ENCODE results near the gene C17orf107.
"Not testable (repeated sequence)": the region's sequence is repeated elsewhere in the genome, so short reads cannot be mapped to it uniquely, and the experiment has no call there.

Gene C17orf107

GRCh38 chr17:4908301-4908700 is 9.0 kb downstream of the C17orf107 start:
- no peak for DNase-seq (ENCODE audit: extremely low read depth, low read depth)
- H3K4me3 ChIP-seq (replicated peaks; ENCODE audit: low read depth, low read length): no peak overlapping the region
- TF ChIP-seq CTCF (IDR thresholded peaks at IDR 0.05; ENCODE audit: low read depth, low read length, missing control alignments): no peak

DNA sequence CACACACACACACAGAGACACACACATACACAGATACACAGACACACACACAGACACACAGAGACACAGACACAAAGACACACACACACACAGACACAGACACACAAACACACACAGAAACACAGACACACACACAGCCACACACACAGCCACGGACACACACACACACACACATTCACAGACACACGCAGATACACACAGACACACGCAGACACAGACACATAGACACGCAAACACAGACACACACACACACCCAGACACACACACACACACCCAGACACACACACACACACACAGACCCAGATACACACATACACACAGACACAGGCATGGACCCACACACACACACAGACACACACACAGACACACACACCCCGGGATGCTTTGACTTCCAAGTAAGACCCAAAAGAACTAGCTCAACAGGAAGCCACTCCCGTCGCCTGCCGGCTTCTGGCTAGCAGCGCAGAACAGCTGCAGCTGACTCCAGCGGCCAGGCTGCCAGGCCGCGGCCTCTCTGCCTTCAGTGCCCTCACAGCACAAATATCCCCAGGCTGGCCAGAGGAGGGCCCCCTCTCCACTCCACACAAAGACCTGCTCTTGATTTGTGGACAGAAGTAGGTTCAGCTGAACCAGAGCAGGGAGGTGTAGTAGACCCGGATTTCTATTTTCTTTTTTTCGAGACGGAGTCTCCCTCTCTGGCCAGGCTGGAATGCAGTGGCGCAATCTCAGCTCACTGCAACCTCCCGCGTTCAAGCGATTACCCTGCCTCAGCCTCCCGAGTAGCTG is 9.6 kb downstream of the C17orf107 start:
- no peak overlapping the region for H3K4me3 ChIP-seq (replicated peaks; ENCODE audit: low read depth, low read length)
- peak; percentile 74 for DNase-seq (ENCODE audit: extremely low read depth, low read depth)
- peak; percentile 78 for TF ChIP-seq CTCF (IDR thresholded peaks at IDR 0.05; ENCODE audit: low read depth, low read length, missing control alignments)

DNA sequence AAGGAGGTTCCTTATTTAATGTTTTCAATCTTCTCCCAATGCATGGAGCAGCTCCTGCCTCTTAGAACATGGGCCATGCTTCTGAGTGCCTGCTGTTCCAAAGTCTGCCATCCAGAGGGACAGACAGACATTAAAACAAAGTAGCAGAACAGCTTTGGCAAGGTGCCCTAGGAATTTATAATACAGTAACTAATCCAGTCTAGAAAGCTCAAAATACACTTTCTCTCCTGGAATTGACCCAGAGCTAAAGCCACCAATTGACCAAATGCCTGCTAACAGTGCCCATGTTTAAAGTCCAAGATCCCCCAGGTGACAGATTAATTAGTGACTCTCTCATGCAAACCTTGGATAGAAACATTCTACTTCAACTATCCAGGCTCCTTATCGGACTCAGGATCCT is 14.7 kb downstream of the C17orf107 start:
- DNase-seq (ENCODE audit: extremely low read depth, low read depth): no peak
- H3K4me3 ChIP-seq (replicated peaks; ENCODE audit: low read depth, low read length): no peak overlapping the region
- no peak for TF ChIP-seq CTCF (IDR thresholded peaks at IDR 0.05; ENCODE audit: low read depth, low read length, missing control alignments)

- H3K4me3 ChIP-seq (replicated peaks; ENCODE audit: low read depth, low read length); DNase-seq (ENCODE audit: extremely low read depth, low read depth): not testable (repeated sequence)
Measured at GRCh38 chr17:4914551-4914950, 15.2 kb downstream of the C17orf107 start.

DNA sequence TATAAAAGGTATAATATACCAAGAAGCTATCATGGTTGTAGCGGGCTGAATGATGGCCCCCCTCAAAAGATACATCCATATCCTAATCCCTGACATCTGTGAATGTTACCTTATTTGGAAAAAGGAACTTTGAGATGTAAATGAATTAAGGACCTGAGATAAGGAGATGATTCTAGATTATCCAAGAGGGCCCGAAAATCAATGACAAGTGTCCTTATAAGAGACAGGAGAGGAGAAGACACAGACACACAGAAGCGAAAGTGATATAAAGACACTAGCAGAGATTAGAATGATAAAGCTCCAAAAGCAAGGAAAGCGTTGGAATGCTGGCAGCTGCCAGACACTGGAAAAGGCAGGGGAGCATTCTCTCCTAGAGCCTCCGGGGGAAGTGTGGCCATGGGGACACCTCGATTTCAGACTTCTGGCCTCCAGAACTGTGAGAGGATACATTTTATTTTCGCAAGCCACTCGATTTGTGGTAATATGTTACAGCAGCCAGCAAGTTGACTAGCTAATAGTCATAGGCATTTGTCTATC is 20.2 kb downstream of the C17orf107 start:
- no peak for DNase-seq (ENCODE audit: extremely low read depth, low read depth)
- H3K4me3 ChIP-seq (replicated peaks; ENCODE audit: low read depth, low read length): no peak overlapping the region
- no peak for TF ChIP-seq CTCF (IDR thresholded peaks at IDR 0.05; ENCODE audit: low read depth, low read length, missing control alignments)

DNA sequence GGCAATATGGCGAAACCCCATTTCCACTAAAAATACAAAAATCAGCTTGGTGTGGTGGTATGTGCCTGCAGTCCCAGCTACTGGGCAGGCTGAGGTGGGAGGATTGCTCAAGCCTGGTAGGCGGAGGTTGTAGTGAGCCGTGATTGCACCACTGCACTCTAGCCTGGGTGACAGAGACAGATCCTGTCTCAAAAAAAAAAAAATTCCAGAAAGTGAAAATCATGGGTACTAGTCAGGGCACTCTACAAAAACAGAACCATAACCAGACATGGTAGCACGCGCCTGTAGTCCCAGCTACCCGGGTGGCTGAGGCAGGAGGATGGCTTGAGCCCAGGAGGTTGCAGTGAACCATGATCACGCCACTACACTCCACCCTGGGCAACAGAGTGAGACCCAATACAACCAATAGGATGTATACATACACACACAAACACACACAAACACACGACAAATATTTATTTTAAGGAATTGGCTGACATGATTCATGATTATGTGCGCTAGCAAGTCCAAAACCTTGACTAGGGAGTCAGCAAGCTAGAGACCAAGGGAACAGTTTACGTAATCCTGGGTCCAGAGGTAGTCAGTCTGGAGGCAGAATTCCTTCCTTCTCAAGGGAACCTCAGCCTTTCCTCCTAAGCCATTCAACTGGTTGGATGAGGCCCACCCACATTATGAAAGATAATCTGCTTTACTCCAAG is 21.2 kb downstream of the C17orf107 start:
- DNase-seq (ENCODE audit: extremely low read depth, low read depth): no peak
- no peak for TF ChIP-seq CTCF (IDR thresholded peaks at IDR 0.05; ENCODE audit: low read depth, low read length, missing control alignments)
- no peak overlapping the region for H3K4me3 ChIP-seq (replicated peaks; ENCODE audit: low read depth, low read length)

DNA sequence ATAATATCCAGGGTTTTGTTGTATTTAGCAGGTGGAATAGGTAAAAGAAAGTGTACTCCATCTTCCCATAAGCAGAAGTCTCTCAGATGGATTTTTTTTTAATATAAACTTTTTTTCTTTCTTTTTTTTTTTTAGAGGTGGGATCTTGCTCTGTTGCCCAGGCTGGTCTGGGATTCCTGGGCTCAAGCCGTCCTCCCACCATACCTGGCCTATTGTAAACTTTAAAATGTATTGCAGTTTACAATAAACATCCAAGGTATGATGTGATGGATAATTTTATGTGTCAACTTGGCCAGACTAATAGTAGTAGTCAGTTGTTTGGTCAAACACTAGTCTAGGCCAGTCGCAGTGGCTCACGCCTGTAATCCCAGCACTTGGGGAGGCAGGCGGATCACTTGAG is 22.0 kb downstream of the C17orf107 start:
- no peak for DNase-seq (ENCODE audit: extremely low read depth, low read depth)
- no peak for TF ChIP-seq CTCF (IDR thresholded peaks at IDR 0.05; ENCODE audit: low read depth, low read length, missing control alignments)

GRCh38 chr17:4926577-4927335 is 27.4 kb downstream of the C17orf107 start:
- not testable (repeated sequence) for DNase-seq (ENCODE audit: extremely low read depth, low read depth); H3K4me3 ChIP-seq (replicated peaks; ENCODE audit: low read depth, low read length)

More for the DNA sequence above, 22.0 kb downstream of the C17orf107 start:
- no peak overlapping the region for H3K4me3 ChIP-seq (replicated peaks; ENCODE audit: low read depth, low read length)
